ENCODE measurements around the gene LARP4B.

LARP4B gene

DNA sequence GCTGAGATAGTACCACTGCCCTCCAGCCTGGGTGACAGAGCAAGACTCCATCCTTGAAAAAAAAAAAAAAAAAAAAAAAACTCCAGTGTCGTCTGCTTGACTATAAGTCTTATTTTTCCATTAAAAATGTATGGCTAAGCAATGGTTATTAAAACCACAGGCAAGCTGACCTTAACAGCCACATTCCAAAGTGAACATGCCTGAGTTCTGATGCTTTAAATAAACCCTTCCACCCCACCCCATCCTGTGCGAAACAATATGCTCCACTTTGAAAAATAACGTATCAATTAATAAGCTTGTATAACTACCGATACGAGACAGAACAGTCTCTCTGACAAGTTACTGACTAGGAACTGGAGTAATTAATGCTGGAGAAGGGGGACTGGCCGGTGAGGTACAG is 63.7 kb downstream of the LARP4B start:
- DNase-seq (ENCODE audit: low read depth in 2 of 2): no peak

DNA sequence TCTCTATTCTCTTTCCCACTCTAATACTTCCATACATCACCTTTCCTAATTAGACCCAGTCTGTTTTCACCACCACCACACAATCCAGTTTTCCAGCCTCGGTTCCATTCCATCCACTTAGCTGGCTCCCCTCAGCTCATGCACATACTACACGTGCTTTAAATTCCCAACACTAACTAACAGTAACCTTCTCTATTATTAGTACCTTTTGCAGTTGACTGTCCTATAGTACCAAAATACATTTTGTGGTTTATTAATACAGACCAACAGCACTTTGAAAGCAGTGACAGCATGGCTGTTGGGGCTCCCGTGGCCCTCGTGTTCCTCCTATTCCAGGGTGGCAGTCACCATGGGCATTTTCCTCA is 64.9 kb downstream of the LARP4B start:
- no peak for DNase-seq (ENCODE audit: low read depth in 2 of 2)

DNA sequence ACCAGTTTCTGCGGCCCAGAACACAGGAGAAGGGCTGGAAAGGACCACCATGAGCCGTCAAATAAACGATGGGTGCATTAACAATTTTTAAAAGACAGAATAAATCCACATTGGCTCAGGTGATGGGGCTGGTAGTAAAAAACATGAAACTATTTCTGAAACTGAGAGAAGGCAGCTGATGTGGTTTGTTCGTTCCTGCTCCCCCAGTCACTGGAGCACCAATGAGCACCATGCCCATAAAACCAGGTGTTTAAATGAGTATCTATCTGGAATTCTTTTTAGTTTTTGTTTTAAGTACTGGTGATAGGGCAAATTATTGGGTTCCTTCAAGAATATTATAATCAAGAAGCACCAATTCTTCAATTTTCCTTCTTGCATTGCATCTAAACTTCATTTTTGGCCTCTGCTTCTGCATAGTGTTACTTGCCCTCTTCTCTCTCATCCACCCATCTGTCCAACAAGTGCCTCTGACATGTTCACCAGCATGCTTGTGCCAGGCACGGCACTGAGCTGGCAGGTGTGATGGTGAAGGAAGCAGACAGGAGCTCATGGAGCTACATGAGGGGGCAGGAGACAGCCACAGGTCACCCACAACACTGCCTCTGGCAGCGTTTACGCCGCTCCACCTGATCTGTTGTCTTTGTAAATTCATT is 65.5 kb downstream of the LARP4B start:
- no peak for DNase-seq (ENCODE audit: low read depth in 2 of 2)

DNA sequence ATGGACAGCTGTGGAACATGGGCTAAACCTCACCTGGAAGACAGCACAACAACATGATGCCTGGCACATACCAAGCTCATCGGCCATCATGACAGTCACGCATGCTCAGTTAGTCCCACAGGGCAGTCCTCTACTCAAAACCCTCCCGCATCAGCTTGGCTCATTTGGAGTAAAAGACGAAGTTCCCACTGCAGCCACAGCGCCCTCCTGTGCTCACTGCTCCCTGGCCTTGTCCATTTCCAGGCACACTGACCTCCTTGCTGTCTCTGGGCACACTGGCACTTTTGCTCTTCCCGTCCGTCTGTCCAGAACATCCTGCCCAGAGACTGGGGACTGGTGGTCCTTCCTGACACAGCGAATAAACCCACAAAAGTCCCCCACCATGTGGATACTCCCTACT is 66.2 kb downstream of the LARP4B start:
- no peak for DNase-seq (ENCODE audit: low read depth in 2 of 2)

DNA sequence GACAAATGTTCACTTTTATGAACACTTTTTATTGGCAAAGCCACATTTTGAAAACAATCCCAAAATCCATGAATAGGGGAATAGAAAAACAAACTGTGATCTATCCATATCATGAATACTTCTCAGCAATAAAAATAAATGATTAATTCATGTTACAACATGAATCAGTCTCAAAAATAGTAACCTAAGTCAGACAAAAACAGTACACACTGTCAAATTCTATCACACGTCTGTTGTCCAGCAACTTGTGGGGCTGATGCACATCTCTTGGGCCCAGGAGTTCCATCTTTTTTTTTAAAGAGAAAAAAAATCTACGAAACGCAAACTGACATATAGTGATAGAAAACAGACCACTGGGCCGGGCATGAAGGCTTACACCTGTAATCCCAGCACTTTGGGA is 71.0 kb downstream of the LARP4B start:
- no peak for DNase-seq (ENCODE audit: low read depth in 2 of 2)

DNA sequence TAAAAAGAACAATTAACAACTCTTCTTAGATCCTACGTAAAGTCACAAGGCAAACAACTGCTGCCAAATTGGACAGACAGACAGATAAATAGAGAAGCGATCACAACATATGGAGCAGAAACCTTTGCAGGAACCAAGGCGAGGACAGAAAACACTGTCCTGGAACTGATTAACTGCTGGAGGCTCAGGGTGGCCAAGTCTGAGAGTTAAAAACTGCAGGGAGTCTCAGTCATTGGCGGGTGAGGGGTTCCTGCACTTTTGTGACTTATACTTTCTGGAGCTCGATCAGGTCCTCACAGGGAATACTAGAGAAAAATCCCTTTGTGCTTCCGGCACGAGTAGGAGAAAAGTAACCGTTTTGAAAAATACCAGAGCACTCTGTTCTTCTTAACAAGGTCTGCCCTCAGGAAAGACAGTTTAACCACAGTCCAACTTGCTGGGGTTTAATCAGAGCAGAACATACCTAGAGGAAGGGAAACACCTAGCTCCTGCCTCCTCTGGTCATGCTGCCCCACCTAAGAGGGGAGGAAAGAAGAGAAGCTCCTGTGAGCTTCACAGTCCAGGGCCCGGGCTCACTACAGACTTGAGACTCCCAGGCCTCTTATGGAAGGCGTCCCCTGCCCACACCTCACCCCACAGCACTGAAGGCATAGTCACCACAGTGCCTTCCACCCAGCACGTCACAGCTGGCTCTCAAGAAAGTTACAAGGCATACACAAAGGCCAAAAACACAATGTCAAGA is 74.9 kb downstream of the LARP4B start:
- no peak for DNase-seq (ENCODE audit: low read depth in 2 of 2)

DNA sequence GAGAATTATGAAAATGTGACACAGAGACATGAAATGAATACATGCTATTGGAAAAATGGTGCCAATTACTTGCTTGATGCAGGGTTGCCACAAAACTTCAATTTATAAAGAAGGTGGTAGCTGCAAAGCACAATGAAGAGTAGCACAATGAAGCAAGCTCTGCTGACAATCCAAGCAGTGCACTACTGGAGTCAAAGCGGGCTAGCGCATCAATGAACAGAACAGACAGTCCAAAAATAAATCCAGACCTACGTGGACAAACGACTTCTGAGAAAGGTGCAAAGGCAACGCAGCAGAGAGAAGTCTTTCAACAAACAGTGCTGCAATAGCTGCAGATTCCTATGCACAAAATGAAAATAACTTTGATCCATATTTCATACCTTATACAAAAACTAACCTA is 75.8 kb downstream of the LARP4B start:
- no peak for DNase-seq (ENCODE audit: low read depth in 2 of 2)

DNA sequence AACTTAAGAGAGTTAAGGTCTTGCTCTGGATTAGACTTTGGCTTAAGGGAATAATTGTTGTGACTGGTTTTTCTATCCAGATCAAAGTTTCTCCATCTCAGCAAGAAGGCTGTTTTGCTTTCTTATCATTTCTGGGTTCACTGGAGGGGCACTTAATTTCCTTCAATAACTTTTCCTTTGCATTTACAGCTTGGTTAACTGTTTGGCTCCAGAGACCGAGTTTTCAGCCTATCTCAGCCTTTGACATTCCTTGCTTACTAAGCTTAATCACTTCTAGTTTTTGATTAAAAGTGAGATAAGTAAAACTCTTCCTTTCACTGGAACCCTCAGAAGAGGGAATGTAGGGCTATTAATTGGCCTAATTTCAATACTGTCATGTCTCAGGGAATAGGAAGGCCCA is 76.4 kb downstream of the LARP4B start:
- DNase-seq (ENCODE audit: low read depth in 2 of 2): no peak

DNA sequence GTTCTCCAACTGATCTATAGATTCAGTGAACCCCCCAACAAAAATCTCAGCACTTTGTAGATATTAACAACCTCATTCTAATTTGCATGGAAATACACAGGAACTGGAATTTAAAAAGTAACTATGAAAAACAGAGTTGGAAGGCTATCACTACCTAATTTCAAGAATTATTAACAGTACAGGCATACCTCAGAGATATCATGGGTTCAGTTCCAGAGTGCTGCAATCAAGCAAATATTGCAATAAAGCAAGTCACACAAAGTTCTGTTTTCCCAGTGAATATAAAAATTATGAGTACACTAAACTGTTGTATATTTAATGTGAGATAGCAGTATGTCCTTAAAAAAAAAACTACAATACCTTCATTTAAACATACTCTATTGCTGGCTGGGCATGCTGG is 78.5 kb downstream of the LARP4B start:
- DNase-seq (ENCODE audit: low read depth in 2 of 2): no peak

DNA sequence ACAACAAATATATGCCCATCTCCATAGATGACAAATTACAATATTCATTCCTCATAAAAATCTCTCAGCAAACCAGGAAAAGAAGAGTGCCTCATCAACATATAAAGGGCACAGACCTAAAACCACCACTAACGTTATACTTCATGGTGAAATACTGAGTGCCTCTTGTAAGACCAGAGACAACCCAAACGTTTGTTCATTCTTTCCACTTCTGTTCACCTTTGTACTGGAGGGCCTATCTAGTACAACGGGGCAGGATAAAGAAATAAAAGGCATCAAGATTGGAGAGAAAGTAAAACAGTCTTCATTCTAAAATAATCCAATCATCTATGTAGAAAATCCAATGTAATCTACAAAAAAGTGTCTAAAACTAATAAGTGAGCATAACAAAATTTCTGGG is 79.1 kb downstream of the LARP4B start:
- no peak for DNase-seq (ENCODE audit: low read depth in 2 of 2)

DNA sequence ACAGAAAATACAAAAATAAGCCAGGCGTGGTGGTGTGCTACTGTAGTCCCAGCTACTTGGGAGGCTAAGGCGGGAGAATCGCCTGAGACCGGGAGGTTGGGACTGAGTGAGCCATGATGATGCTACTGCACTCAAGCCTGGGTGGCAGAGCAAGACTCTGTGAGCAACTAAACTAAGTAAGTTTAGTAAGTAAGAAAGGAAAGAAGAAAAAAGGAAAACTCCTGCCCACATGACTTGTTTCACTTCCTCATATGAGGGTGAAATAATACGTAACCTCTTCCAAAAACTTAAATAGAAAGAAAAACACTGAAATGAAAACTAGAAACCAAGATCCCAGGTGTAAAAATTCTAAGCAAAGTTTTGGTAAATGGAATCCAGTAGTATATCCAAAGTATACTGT is 79.6 kb downstream of the LARP4B start:
- no peak for DNase-seq (ENCODE audit: low read depth in 2 of 2)

DNA sequence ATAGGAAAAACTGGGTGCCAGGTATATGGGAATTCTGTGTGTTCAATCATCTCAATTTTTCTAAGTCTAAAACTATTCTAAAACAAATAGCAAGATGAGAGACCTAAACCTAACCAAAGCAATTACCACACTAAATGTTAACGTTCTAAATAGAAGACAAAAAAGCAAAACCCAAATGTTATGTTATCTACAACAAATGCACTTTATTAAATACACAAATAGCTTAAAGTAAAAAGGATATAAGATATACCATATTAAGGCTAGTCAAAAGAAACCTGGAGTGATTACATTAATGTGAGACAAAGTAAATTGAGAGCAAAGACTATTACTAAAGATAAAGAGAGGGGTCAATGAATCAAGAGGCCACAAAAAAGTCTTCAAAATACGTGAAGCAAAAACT is 81.4 kb downstream of the LARP4B start:
- no peak for DNase-seq (ENCODE audit: low read depth in 2 of 2)

DNA sequence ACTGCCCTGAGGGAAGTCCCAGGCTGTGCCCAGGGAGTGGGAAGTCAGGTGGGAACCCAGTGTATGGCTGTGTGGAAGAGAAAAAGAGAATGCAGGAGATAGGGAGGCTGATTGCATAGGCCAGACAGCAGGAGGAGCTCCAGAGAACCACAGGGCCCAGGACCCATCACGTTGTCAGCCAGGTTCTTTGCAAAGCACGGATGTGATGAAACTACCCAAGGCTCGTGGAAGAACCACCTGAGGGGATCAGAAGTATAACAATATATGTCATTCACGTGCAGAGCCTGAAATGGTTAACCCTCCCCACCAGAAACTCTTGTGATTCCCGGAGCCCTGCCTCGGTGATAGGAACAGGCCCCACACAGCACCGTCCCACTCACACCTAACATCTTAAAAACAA is 83.6 kb downstream of the LARP4B start:
- no peak for DNase-seq (ENCODE audit: low read depth in 2 of 2)

DNA sequence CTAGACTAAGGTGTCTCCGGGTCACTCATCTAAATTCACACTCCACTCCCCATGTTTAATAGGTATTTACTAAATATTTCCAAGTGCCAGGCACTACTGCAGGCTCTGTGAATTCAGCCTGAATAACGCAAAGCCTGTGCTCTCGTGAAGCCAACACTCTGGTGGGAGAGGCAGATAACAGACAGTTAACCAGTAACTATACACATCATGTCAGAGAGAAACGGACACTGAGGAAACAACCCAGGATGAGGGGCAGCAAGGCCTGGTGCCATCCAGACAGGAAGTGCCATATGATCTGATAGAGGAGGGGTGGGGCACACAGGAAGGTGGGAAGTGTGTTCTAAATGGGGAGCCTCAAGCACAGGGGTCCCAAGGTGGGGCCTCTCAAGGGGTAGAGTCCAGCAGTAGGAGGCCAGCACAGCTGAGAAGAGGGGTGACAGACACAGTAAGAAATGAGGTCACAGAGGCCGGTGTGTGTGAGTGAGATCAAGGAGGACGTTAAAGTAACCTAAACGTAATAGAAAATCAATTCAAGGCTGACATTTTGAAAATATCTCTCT is 85.3 kb downstream of the LARP4B start:
- DNase-seq (ENCODE audit: low read depth in 2 of 2): no peak

DNA sequence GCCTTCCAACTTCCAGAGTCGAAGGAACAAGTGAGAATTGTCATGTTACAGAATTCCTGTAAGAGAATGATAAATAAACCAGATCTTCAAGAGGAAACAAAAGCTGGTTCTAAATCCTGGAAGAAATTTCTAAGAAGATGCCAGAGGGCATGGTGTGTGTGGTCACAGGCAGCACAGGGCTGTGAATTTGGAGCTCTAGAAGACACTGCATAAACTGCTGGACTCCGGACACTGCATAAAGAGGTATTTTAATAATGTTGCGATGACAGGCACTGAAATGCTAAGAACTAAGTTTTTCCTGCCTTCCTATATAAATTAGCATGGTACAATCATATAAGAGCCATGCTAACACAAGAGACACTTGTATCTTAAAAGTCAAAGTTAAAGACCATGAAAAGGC is 86.0 kb downstream of the LARP4B start:
- DNase-seq (ENCODE audit: low read depth in 2 of 2): no peak

DNA sequence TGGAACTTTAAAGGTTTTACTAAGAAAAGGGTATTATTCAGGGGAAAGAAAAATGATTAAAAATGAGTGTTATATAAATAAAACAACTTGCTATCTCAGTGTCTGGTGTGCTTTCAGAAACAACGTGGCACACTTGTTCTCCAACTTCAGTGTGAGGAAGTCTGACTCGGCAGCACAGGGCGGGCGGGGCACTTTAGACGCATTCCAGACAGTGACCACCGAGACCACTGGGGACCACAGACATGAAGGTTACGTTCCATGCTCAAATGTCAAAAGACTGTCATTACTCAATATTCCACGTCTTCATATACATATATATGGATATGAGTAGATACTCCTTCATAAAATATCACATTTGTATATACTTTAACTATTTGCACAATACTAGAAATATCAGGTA is 87.0 kb downstream of the LARP4B start:
- no peak for DNase-seq (ENCODE audit: low read depth in 2 of 2)

DNA sequence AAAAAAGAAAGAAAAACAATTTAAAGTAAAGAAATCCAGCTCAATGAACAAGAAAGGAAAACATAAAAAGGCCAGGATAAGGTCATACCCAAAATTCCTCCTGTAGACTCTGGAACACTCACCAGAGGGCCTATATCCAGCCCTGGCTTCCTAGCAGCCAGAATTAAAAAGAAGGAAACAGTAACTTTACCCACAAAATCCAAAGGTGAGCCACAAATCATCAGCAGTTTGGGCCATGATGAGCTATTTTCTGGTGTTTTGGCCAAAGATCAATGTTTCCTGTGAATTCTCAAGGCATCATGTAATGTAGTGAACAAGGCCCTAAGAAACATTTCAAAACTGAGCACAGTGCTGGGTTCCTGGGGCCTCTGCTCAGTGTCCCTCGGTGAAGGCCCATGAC is 87.8 kb downstream of the LARP4B start:
- DNase-seq (ENCODE audit: low read depth in 2 of 2): no peak

DNA sequence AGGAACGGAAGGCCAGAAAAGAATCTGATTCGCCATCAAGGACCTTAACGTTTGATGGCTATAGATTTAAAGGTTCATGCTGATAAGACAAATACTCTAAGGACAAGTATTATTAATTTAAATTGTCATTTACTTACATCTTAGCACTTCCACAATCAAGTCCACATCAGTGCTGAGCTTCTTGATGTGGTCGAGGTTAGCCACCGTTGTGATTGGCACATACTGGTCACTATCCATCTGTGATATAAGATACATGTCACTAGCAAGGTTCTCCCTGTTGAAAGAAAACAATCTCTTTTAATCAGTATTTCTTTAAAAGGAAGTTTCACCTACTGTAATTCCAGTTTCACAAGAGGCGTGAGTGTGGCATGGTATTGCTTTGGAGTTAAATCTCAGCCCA is 88.7 kb downstream of the LARP4B start:
- no peak for DNase-seq (ENCODE audit: low read depth in 2 of 2)

DNA sequence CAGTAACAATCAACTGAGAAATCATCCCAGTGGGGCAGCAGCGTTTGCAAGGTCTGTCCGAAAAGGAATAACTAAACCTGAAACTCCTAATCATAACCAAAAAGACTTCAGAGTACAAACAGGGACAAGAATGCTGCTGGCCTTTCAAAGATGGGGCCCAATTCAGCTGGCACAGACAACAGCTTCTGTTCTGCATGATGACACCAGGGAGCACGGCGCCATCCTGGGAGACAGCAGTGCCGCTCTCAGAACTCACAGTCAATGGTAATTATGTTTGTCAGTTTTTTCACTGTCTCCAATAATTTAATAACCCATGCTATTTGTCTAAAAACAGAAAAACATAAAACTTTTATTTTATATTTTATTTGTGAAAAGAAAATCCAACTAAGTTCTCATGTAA is 90.0 kb downstream of the LARP4B start:
- no peak for DNase-seq (ENCODE audit: low read depth in 2 of 2)

DNA sequence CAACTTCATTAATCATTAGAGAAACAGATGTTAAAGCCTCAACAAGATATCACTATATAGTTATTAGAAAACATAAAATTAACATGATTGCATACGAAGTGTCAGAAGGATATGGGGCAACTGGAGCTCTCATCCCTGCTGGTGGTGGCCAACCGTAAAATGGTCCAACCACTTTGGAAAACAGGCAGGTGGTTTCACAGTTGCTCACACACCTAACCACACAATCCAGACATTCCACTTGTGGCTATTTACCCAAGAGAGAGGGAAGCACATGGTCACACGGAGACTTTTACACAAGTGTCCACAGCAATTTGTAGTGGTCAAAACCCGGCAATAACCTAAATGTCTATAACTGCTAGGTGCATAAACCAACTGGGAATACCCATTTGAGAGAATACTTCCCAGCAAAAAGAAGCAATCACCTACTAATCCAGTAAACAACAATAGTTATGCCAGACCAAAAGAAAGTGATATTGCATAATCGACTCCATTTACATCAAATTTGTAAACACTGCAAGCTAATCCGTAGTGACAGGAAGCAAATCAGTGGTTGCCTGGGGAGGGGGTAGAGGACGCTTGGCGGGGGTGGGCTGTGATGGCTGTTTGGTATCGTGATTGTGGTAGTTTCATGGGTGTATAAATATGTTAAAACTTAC is 91.8 kb downstream of the LARP4B start:
- no peak for DNase-seq (ENCODE audit: low read depth in 2 of 2)

DNA sequence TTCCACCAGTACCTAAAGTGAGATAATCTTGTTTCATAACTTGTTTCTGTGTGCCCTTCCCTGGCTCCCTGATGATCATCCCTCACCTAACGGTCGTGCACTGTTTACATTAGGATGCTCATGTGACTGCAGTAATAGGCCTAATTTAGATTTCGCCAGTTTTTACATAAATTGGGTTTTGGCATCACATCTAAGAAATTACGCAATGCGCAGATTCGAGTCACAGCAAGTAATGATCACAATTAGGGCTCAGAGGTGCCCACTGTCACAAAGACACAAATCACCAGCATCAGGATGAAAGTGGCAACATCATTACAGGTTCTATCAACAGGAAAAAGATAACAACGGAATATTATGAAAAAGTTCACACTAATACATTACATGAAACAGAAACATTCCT is 94.7 kb downstream of the LARP4B start:
- DNase-seq (ENCODE audit: low read depth in 2 of 2): no peak

DNA sequence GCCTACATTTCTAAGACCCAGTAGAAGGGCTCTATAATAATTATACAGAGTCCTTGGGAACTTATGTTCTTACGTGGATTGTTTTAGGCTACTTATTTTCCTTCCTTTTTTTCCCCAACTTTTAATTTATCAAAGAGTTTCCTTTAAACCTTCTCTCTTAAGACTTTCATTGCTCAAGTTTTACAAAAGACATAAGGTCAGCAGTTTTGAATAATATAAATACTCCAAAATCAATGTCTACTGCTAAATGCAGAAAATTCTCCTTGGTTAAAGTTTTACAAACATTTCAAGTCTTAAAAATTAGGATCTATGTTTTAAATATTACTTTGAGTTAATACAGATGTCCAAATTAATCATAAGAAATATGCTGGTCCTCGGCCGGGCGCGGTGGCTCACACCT is 97.0 kb downstream of the LARP4B start:
- DNase-seq (ENCODE audit: low read depth in 2 of 2): no peak

DNA sequence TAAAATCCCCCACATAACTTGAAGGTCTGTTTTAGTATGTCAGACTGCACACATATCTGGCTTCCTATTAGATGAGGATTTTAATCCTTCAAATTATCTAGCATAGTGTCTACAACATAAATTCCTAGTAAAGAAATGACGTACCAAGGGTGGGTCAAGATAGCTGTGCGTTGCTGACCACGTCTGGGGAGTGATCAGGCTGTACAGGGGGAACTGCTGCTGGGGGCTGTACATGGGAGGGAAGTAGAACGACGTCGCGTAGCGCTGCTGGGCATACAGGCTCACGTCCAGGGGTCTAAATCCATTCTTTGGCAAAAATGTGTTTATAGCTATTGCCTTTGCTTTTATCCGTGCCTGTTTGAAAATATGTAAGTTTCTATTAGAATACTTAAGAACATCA is 102.3 kb downstream of the LARP4B start:
- no peak for DNase-seq (ENCODE audit: low read depth in 2 of 2)

Measured in stimulated activated CD4-positive, alpha-beta T cell treated with anti-CD3 and anti-CD28 coated beads, Interleukin-15, amount 100 ng/mL, for 48 hours (primary cell).